ENCODE data around the gene AUTS2.

GRCh38 chr7:70570961-70571360 lies 972.7 kb downstream of the AUTS2 start:
- TF ChIP-seq CTCF (conservative IDR thresholded peaks at IDR 0.05; ENCODE audit: low read length): no peak
- no peak for TF ChIP-seq EZH2phosphoT487 (IDR thresholded peaks at IDR 0.05; ENCODE audit: borderline replicate concordance)
